Activated naive CD8-positive, alpha-beta T cell treated with anti-CD3 and anti-CD28 coated beads for 36 hours (primary cell): ENCODE data around the gene STAP1. TPM values are rescaled to one million over a fixed set of nuclear protein-coding genes. Genes with fewer than 3 reads are reported as not detected.

ENCODE experiments used
- DNase-seq: peaks from one replicate; pipeline ENCODE4 v3.0.0; 2021
- H3K27ac Mint-ChIP-seq: one replicate; pipeline ENCODE4 v1.8.0; 2022; ENCODE audit warnings: mild to moderate bottlenecking, moderate library complexity, mixed read lengths
- H3K27me3 Mint-ChIP-seq: one replicate; pipeline ENCODE4 v1.8.0; 2022; ENCODE audit warnings: mild to moderate bottlenecking, mixed read lengths
- H3K36me3 Mint-ChIP-seq: one replicate; pipeline ENCODE4 v1.8.0; 2021; ENCODE audit warnings: mild to moderate bottlenecking, mixed read lengths
- H3K4me1 Mint-ChIP-seq: one replicate; pipeline ENCODE4 v1.8.0; 2021; ENCODE audit warnings: mixed read lengths
- H3K4me3 Mint-ChIP-seq: one replicate; pipeline ENCODE4 v1.8.0; 2022; ENCODE audit warnings: mild to moderate bottlenecking, moderate library complexity, mixed read lengths
- H3K9me3 Mint-ChIP-seq: one replicate; pipeline ENCODE4 v1.8.0; 2022; ENCODE audit warnings: mixed read lengths
- total RNA-seq, 2 experiments: library from RNA; stranded (reverse); gene quantifications; one replicate each; pipeline ENCODE4 v1.2.3, GENCODE V29; 2021

Gene STAP1
- total RNA-seq, 2 experiments from 2014 or later: 6.3 to 7.4 TPM

DNA sequence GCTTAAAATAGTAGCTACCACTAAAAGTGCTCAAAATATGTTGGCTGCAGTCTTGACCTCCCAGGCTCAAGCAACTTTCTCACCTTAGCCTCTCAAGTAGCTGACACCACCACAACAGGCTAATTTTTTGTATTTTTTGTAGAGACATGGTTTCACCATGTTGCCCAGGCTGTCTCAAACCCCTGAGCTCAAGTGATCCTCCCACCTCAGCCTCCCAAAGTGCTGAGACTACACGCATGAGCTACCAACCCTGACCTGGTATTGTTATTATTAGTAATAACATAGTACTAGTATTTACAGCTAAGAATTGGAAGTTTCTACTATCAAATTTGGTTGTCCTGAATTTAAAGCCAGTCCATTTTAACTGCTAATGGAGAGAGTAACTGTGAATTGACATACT lies 18.0 kb downstream of the STAP1 start:
- H3K9me3 Mint-ChIP-seq: peaks cover 8% of the 10 kb centered on the region
- no peaks in the 10 kb centered on the region for H3K27me3 Mint-ChIP-seq
- no peak for DNase-seq
- H3K4me3 Mint-ChIP-seq: no peak overlapping the region
- peaks cover 21% of the 10 kb centered on the region for H3K36me3 Mint-ChIP-seq
- H3K27ac Mint-ChIP-seq: peak overlapping the region; percentile 44
- H3K4me1 Mint-ChIP-seq: peaks cover 42% of the 10 kb centered on the region

DNA sequence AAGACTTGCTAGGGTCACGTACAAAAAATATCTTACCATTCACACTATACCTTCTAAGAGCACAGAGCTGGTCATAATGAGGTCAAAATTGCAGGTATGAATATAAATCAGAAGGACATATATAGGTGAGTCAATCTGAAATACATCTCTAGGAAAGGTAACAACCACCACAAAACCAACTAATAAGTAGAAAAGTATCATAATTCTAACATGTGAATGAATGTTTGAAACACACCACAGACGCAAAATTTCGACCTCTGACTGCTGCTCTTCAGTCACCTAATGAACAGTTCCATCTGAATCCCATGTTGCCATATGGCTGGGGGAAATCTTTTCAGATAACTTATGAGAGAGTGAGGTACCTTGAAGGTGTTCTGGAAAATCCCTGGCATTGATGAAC lies 22.1 kb downstream of the STAP1 start:
- Mint-ChIP-seq H3K27ac (peak overlapping the region; percentile 89), H3K27me3 (no peaks in the 10 kb centered on the region), H3K4me3 (peak overlapping the region; percentile 37)

DNA sequence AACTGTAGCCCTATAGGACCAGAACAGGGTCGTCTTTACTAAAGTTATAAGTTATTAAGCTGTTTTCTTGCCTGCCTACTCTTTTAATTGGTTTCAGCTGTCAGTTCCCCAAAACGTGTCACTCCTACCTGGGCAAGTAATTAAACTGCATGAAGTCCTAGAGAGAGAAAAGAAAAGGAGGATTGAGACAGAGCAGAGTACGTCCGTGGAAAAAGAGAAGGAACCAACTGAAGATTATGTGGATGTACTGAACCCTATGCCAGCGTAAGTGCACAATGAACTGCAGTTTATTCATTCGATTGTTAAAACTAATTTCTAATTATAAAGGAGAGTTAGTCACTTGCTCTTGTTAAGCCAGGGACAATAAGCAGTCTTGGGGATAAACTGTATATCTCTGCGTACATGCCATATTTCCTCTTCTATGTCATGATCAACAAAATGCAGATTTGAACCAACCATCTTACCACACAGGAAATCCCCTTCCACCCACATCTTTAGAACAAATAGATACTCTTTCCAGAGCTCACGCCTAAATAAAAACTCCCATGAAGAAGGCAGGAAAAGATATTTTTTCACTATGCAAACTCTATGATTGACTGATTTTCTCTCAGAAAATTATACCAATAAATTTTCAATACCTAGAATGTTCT lies 22.8 kb downstream of the STAP1 start:
- H3K27ac Mint-ChIP-seq: peak overlapping the region; percentile 89
- no peak for DNase-seq
- H3K4me1 Mint-ChIP-seq: peaks cover 29% of the 10 kb centered on the region
- H3K4me3 Mint-ChIP-seq: peak overlapping the region; percentile 20
- no peaks in the 10 kb centered on the region for H3K27me3 Mint-ChIP-seq
- peaks cover 8% of the 10 kb centered on the region for H3K9me3 Mint-ChIP-seq
- H3K36me3 Mint-ChIP-seq: peaks cover 20% of the 10 kb centered on the region

More for the DNA sequence above, 22.1 kb downstream of the STAP1 start:
- H3K36me3 Mint-ChIP-seq: peaks cover 23% of the 10 kb centered on the region
- DNase-seq: peak; percentile 12
- H3K9me3 Mint-ChIP-seq: peaks cover 8% of the 10 kb centered on the region
- H3K4me1 Mint-ChIP-seq: peaks cover 34% of the 10 kb centered on the region

DNA sequence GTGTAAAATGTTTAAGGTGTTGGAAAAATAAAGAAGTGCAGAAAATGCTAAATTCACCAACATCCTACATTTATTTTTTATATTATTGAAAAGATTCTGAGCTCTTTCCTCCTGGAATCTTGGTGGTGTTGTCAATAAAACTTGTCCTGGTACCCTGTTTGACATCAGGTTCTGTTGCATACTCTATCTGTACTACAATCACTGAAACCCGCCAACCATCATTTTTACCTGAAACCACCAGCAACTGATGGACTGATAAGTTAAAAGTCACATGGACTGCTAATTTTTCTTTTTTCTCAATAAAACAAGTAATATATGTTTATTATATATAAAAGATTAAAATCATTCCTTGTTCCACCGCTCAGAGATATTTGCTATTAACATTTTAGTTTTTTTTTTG lies 23.4 kb downstream of the STAP1 start:
- H3K36me3 Mint-ChIP-seq: peaks cover 20% of the 10 kb centered on the region
- peaks cover 29% of the 10 kb centered on the region for H3K4me1 Mint-ChIP-seq
- no peaks in the 10 kb centered on the region for H3K27me3 Mint-ChIP-seq
- peaks cover 8% of the 10 kb centered on the region for H3K9me3 Mint-ChIP-seq
- no peak overlapping the region for H3K27ac Mint-ChIP-seq
- DNase-seq: no peak
- no peak overlapping the region for H3K4me3 Mint-ChIP-seq

DNA sequence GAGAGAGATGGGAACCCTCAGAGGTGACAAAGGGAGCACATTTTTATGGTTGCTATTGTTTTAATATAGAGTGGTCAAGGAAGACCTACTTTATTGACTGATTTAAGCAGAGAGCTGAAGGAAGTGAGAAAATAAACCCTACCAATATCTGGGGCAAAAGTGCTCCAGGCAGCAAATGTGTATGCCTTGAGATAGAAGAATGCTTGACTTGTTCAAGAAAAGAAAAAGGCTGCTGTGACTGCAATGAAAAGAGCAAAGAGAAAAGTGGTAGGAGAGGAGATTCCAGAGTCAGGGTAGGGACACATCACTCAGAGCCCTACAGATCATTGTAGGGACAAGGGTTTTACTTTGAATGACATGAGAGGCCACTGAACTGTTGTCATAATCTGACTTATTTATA lies 26.0 kb downstream of the STAP1 start:
- peaks cover 20% of the 10 kb centered on the region for H3K4me1 Mint-ChIP-seq
- H3K27me3 Mint-ChIP-seq: no peaks in the 10 kb centered on the region
- peaks cover 2% of the 10 kb centered on the region for H3K9me3 Mint-ChIP-seq
- H3K27ac Mint-ChIP-seq: no peak overlapping the region
- H3K4me3 Mint-ChIP-seq: no peak overlapping the region
- DNase-seq: no peak
- H3K36me3 Mint-ChIP-seq: peaks cover 10% of the 10 kb centered on the region

DNA sequence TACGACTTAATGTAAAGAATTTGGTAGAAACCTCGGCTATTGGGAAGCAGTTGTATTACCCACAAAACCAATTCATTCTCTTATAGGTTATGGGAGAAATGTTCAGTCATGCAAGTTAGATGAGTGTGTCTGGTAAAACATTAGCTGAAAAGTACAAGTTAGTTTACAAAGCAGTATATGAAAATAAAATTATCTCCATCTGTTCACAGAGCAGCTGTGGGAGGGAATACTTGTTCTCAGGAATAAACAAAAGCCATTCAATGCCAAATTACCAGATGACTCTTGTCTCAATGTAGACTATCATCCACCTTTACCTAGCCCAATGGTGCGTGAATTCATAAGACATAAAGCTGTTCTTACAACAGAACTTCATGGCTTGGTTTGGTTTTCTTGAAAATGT lies 28.6 kb downstream of the STAP1 start:
- Mint-ChIP-seq H3K27me3 (no peaks in the 10 kb centered on the region), H3K4me1 (peaks cover 2% of the 10 kb centered on the region), H3K27ac (no peak overlapping the region), H3K9me3 (peaks cover 1% of the 10 kb centered on the region), H3K4me3 (no peak overlapping the region), H3K36me3 (peaks cover 2% of the 10 kb centered on the region)
- DNase-seq: no peak

DNA sequence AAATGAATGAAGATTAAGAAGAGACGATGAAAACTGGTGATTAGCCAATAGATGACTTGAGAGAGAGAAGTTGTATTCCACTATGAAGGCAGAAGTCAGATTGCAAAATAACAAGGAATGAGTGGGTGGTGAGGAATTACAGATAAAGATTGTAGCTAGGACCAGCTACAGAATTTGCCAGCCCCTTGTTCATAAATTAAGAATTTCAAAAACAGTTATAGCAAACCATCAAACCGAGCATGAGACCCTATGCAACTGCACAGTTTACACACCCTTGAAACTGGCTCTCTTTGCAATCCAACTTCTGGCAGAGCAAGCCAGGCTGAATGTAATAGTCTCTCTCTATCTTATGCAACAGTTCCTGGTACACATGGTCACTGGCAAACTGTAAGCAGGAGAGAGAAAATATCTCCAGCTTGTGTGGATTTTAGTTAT lies 35.2 kb downstream of the STAP1 start:
- peaks cover 4% of the 10 kb centered on the region for H3K9me3 Mint-ChIP-seq
- H3K27me3 Mint-ChIP-seq: no peaks in the 10 kb centered on the region
- no peak for DNase-seq
- H3K4me3 Mint-ChIP-seq: no peak overlapping the region
- H3K4me1 Mint-ChIP-seq: no peaks in the 10 kb centered on the region
- H3K36me3 Mint-ChIP-seq: peaks cover 3% of the 10 kb centered on the region
- no peak overlapping the region for H3K27ac Mint-ChIP-seq

DNA sequence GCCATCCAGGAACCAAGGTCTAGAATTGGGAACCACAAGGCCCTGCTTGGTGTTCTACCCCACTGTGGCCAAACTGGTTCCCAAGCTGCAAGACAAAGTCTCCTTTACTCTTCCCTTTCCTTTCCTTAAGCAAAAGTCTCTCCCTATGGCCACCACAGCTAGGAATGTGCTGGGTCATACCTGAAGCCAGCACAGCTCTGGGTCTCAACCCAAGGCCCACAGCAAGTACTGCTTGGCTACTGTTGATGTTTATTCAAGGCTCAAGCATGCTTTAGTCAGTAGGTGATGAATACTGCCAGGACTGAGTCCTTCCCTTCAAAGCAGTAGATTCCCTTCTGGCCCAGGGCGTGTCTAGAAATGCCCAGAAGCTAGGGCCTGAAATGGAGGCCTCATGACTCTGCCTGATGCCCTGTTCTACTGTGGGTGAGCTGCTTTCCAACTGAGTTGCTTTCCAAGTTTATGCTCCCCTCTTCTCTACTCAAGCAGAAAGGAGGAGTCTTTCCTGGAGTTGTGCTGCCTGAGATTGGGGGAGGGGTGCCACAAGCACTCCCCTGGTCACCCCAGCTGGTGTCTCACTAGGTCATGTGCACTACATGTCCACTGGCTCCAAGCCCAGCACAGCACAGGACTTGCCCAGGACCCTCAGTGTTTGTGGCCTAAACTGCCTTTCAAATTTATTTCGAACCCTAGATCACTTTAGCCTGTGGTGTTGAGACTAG lies 44.9 kb downstream of the STAP1 start:
- no peaks in the 10 kb centered on the region for H3K27me3 Mint-ChIP-seq
- DNase-seq: no peak
- H3K36me3 Mint-ChIP-seq: peaks cover 19% of the 10 kb centered on the region
- peaks cover 11% of the 10 kb centered on the region for H3K9me3 Mint-ChIP-seq
- no peak overlapping the region for H3K27ac Mint-ChIP-seq
- H3K4me1 Mint-ChIP-seq: no peaks in the 10 kb centered on the region
- no peak overlapping the region for H3K4me3 Mint-ChIP-seq

DNA sequence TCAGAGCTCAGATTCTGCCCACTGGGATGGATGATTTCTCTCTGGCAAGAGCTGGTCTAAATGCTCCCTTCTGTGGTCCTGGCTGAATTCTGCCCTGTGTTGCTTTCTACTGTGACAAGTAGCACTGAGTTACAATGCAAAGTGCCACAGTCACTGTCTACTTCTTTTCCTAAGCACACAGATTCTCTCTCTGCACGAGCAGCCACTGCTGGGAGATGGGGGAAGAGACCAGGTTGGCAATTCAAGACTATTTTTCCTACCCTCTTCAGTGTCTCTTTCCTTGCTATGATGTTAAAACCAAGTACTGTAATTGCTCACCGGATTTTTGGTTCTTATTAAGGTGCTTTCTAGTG lies 45.5 kb downstream of the STAP1 start:
- Mint-ChIP-seq H3K4me3 (no peak overlapping the region), H3K27ac (no peak overlapping the region), H3K36me3 (peaks cover 20% of the 10 kb centered on the region)

DNA sequence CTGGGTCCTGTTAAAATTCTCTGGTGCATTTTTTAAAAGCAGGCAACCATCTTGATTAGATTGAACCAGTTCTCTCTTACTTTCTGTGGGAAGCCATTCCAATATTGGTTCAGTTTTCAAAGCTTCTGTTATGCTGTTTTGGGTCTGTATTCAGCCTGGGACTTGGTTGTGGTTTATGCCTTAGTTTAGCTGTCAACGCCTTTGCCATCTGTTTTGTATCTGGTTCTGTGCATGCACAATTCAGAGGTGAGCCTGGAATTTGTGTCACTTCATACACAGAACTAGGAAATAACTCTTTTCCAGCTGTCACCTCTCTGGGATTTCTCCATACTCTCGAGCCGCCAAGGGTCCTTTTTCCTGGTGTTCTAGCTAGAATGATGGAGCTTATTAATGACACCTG lies 46.2 kb downstream of the STAP1 start:
- Mint-ChIP-seq H3K27me3 (no peaks in the 10 kb centered on the region), H3K4me1 (no peaks in the 10 kb centered on the region), H3K4me3 (no peak overlapping the region), H3K27ac (no peak overlapping the region), H3K9me3 (peaks cover 8% of the 10 kb centered on the region), H3K36me3 (peaks cover 27% of the 10 kb centered on the region)
- no peak for DNase-seq

More for the DNA sequence above, 45.5 kb downstream of the STAP1 start:
- no peaks in the 10 kb centered on the region for H3K27me3 Mint-ChIP-seq
- no peak for DNase-seq
- no peaks in the 10 kb centered on the region for H3K4me1 Mint-ChIP-seq
- H3K9me3 Mint-ChIP-seq: peaks cover 6% of the 10 kb centered on the region

DNA sequence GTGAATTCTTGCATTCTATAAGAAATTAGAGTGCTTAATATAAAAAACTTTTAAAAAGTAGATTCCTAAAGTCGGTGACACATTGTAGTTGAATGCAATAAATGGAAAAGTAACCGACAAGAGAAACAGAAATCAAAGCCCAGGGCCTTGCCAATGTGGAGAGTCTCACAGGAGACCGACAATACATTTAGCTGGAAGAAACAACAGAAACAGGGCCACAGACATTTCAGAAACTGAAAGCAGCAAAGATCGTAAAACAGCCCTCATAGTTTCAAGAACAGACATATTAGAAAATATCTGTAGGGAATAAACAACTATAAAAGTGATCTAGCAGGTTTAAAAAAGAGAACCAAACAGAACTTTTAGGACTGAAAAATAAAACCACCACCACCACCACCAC lies 49.5 kb downstream of the STAP1 start:
- H3K9me3 Mint-ChIP-seq: peaks cover 9% of the 10 kb centered on the region
- H3K27me3 Mint-ChIP-seq: no peaks in the 10 kb centered on the region
- peaks cover 26% of the 10 kb centered on the region for H3K36me3 Mint-ChIP-seq
- no peak for DNase-seq
- no peak overlapping the region for H3K4me3 Mint-ChIP-seq
- no peaks in the 10 kb centered on the region for H3K4me1 Mint-ChIP-seq
- H3K27ac Mint-ChIP-seq: no peak overlapping the region

DNA sequence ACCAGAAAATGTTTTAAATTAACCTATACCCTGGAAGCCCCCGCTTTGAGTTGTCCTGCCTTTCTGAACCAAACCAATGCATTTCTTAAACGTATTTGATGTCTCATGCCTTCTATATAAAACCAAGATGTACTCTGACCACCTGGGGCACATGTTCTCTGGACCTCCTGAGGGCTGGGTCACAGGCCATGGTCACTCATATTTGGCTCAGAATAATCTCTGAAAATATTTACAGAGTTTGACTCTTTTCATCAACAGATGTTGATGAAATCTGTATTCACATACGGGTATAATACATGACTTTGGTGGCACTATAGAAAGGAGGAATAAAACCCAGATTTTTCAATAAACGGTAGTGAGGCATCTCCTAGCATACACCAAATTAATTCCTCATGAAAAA lies 55.7 kb downstream of the STAP1 start:
- peaks cover 22% of the 10 kb centered on the region for H3K9me3 Mint-ChIP-seq
- H3K4me1 Mint-ChIP-seq: no peaks in the 10 kb centered on the region

DNA sequence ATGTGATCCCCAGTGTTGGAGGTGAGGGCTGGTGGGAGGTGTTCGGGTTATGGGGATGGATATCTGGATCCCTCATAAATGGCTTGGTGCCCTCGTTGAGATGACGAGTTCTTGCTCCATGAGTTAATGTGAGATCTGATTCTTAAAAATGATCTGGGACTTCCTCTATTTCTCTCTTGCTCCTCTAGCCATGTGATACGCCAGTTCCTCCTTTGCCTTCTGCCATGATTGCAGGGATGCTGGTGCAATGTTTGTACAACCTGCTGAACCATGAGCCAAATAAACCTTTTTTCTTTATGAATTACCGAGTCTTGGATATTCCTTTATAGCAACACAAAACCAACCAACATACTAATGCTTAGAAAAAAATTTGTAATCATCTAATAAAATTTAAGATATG lies 56.6 kb downstream of the STAP1 start:
- peaks cover 46% of the 10 kb centered on the region for H3K36me3 Mint-ChIP-seq
- H3K27me3 Mint-ChIP-seq: no peaks in the 10 kb centered on the region
- no peak overlapping the region for H3K27ac Mint-ChIP-seq
- H3K9me3 Mint-ChIP-seq: peaks cover 16% of the 10 kb centered on the region
- no peak for DNase-seq
- no peak overlapping the region for H3K4me3 Mint-ChIP-seq
- H3K4me1 Mint-ChIP-seq: no peaks in the 10 kb centered on the region

More for the DNA sequence above, 55.7 kb downstream of the STAP1 start:
- H3K27me3 Mint-ChIP-seq: no peaks in the 10 kb centered on the region
- no peak for DNase-seq
- H3K4me3 Mint-ChIP-seq: no peak overlapping the region
- H3K36me3 Mint-ChIP-seq: peaks cover 50% of the 10 kb centered on the region
- H3K27ac Mint-ChIP-seq: no peak overlapping the region

DNA sequence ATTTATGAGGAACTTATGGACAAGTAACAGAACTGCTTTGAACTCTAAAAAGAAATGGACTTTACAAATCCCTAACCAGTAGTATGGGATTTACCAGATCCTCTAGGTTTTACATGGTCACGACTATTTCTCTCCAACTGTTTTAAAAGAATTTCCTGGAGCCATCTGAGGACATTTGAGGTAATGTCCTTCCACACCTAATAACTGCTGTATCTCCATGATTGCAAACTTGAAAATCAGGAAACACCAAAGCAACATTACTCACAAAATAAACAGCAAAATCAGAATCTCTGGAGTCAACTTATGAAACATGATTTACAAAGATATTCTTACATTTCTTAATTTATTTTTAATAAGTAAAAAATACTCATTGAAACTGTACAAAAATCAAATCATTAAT lies 58.0 kb downstream of the STAP1 start:
- Mint-ChIP-seq H3K9me3 (peaks cover 15% of the 10 kb centered on the region), H3K27me3 (no peaks in the 10 kb centered on the region), H3K36me3 (peaks cover 42% of the 10 kb centered on the region), H3K27ac (no peak overlapping the region), H3K4me1 (no peaks in the 10 kb centered on the region), H3K4me3 (no peak overlapping the region)
- DNase-seq: no peak

DNA sequence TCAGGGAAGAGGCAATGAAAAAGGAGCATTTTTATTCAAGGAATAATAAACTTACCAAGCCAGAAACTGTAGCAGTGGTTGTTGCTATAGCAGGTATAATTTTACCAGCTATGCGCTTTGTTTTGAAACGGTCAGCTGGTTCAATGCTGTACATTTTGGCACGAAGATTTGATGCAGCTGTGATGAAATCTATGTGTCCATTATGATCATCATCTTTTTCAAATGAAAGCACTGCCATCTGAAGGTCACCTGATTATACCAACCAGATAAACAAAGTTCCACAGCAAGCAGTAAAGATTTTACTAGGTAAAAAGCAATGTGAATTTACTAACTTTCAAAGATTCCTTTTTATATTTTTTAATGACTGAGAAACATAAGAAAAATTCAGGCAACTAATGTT lies 66.4 kb downstream of the STAP1 start:
- Mint-ChIP-seq H3K36me3 (peaks cover 15% of the 10 kb centered on the region), H3K4me1 (no peaks in the 10 kb centered on the region), H3K9me3 (no peaks in the 10 kb centered on the region), H3K27ac (no peak overlapping the region), H3K4me3 (no peak overlapping the region), H3K27me3 (no peaks in the 10 kb centered on the region)
- no peak for DNase-seq

DNA sequence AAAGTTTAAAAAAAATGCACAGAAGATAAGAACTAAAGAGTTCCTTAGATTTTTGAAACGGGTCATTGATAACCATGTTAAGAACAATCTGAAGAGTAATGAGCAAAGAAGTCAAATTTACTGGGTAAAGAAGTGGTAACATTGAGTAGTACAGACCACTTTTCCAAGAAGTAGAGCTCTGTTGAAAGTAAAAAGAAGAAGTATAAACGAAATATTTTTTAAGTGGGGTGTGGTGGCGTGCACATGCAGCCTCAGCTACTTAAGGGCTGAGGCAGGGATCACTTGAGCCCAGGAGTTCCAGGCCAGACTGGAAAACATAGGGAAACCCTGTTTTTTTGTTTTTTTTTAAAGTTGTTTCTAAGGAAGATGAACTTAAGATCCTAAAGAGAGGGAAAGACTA lies 74.0 kb downstream of the STAP1 start:
- H3K9me3 Mint-ChIP-seq: no peaks in the 10 kb centered on the region
- no peaks in the 10 kb centered on the region for H3K27me3 Mint-ChIP-seq
- peak overlapping the region; percentile 77 for H3K27ac Mint-ChIP-seq
- H3K4me1 Mint-ChIP-seq: peaks cover 11% of the 10 kb centered on the region
- no peak for DNase-seq
- H3K4me3 Mint-ChIP-seq: no peak overlapping the region
- peaks cover 29% of the 10 kb centered on the region for H3K36me3 Mint-ChIP-seq
